HG03025 (cell line): Measurements from ENCODE around the gene SUCLG2.
"Not testable (repeated sequence)": the region's sequence is repeated elsewhere in the genome, so short reads cannot be mapped to it uniquely, and the experiment has no call there.

Experiments used
- ATAC-seq: cut with Tn5 transposase; IDR thresholded peaks from one replicate; pipeline ENCODE4 v1.9.1; 2021; ENCODE audit warnings: mild to moderate bottlenecking, moderate library complexity; ENCODE audit not compliant: unreplicated experiment, low FRiP score

The SUCLG2 gene

GRCh38 chr3:67564973-67565372 lies 89.4 kb downstream of the SUCLG2 start:
- ATAC-seq = no peak

- no peak for ATAC-seq
These were observed 90.4 kb downstream of the SUCLG2 start for GRCh38 chr3:67564008-67564407.

- ATAC-seq = no peak
These were observed 92.6 kb downstream of the SUCLG2 start for GRCh38 chr3:67561667-67562394.

GRCh38 chr3:67561266-67561665 lies 93.1 kb downstream of the SUCLG2 start:
- no peak for ATAC-seq

GRCh38 chr3:67559029-67559605 lies 95.3 kb downstream of the SUCLG2 start:
- ATAC-seq = no peak

- no peak for ATAC-seq
These were observed 96.0 kb downstream of the SUCLG2 start for GRCh38 chr3:67558426-67558825.

GRCh38 chr3:67557848-67558355 lies 96.5 kb downstream of the SUCLG2 start:
- no peak for ATAC-seq

- ATAC-seq = no peak
These were observed 102.9 kb downstream of the SUCLG2 start for GRCh38 chr3:67551361-67552016.

- ATAC-seq = no peak
These were observed 103.9 kb downstream of the SUCLG2 start for GRCh38 chr3:67550541-67550940.

- not testable (repeated sequence) for ATAC-seq
These were observed 111.7 kb downstream of the SUCLG2 start for GRCh38 chr3:67542502-67543250.

GRCh38 chr3:67540198-67540894 lies 114.1 kb downstream of the SUCLG2 start:
- ATAC-seq = no peak

GRCh38 chr3:67537203-67537602 lies 117.2 kb downstream of the SUCLG2 start:
- ATAC-seq = not testable (repeated sequence)

- ATAC-seq = no peak
These were observed 119.4 kb downstream of the SUCLG2 start for GRCh38 chr3:67535006-67535405.

GRCh38 chr3:67534594-67534993 lies 119.8 kb downstream of the SUCLG2 start:
- no peak for ATAC-seq

GRCh38 chr3:67531181-67532101 lies 123.0 kb downstream of the SUCLG2 start:
- no peak for ATAC-seq

GRCh38 chr3:67529915-67530314 lies 124.5 kb downstream of the SUCLG2 start:
- ATAC-seq = no peak

GRCh38 chr3:67529337-67529736 lies 125.1 kb downstream of the SUCLG2 start:
- no peak for ATAC-seq

GRCh38 chr3:67526246-67526645 lies 128.2 kb downstream of the SUCLG2 start:
- ATAC-seq = no peak

- no peak for ATAC-seq
These were observed 130.4 kb downstream of the SUCLG2 start for GRCh38 chr3:67524046-67524445.
